ENCODE results near the gene ARMC7.
A peak's percentile ranks its signal among the peaks of the same experiment; 100 is the strongest.

- TF ChIP-seq CTCF (IDR thresholded peaks at IDR 0.05) (peak in 5 of 7 experiments; percentile 21 to 42 (median 30)), POLR2A (IDR thresholded peaks at IDR 0.05) (no peak)
These were observed 40.0 kb upstream of the ARMC7 start for GRCh38 chr17:75069783-75070182.

Data from body of pancreas (tissue), 4 donors.